K562 (cell line): Measurements from ENCODE around the gene MED28. TPM values are rescaled to one million over a fixed set of nuclear protein-coding genes. Genes with fewer than 3 reads are reported as not detected.
A peak's percentile ranks its signal among the peaks of the same experiment; 100 is the strongest.

Experiments used
- ATAC-seq: fragments of 200-7000 bp; cut with Tn5 transposase; 3 replicates; pipeline ENCODE4 v1.9.1; 2020; ENCODE audit warnings: moderate library complexity
- BruUV-seq: library from RNA; stranded (reverse); fragments of 400-500 nt; replicated peaks from 2 replicates; lab custom pipeline; 2021; lab: Mats Ljungman, UMichigan
- CTCF ChIA-PET: fragments of 300-600 bp; formaldehyde crosslinking; extraction: SDS; loops from one replicate; lab custom pipeline; 2021; ENCODE audit warnings: low intra/inter-chr PET ratio; lab: Yijun Ruan, JAX
- POLR2A ChIA-PET: fragments of 300-600, 350-650 bp; sonication (Branson Sonifier 250); formaldehyde crosslinking; extraction: SDS; loops from one replicate; lab custom pipeline; 2021; ENCODE audit warnings: antibody characterized with exemption, inconsistent platforms; lab: Yijun Ruan, JAX
- DNase-seq, 4 experiments: peaks; one replicate each; pipeline versions ENCODE4 v3.0.0 to v3.0.0-alpha.2; 2011 to 2018; ENCODE audit warnings: low spot score in 3 of 4, mixed read lengths in 3 of 4; ENCODE audit errors: extremely low read depth in 1 of 4
- FAIRE-seq: peaks from 2 replicates; lab custom pipeline; 2011; peaks lifted over from hg19 to GRCh38; lab: Jason Lieb, UNC
- H2AFZ ChIP-seq: 2 replicates; pipeline ENCODE4 v1.6.0; 2011; ENCODE audit warnings: low read depth, low read length, control low read depth, inconsistent platforms
- H3K27ac ChIP-seq: fragments of 200-600 bp; 3 replicates; pipeline ENCODE4 v1.8.0; 2011; ENCODE audit warnings: low read depth, mild to moderate bottlenecking, control low read depth, inconsistent platforms, low read length, moderate library complexity, mixed read lengths; ENCODE audit errors: extremely low read depth
- H3K27me3 ChIP-seq, 2 experiments: fragments of 300-600 bp in 1 of 2; 2 replicates in 1 of 2; 3 replicates in 1 of 2; pipeline versions ENCODE4 v1.6.0 to v1.8.0; 2011; ENCODE audit warnings: inconsistent platforms in 2 of 2, low read length in 2 of 2, mild to moderate bottlenecking in 1 of 2, mixed read lengths in 1 of 2, moderate library complexity in 1 of 2; ENCODE audit not compliant: control insufficient read depth in 2 of 2, insufficient read depth in 2 of 2
- H3K36me3 ChIP-seq: fragments of 300-600 bp; 3 replicates; pipeline ENCODE4 v1.8.0; 2011; ENCODE audit warnings: mild to moderate bottlenecking, low read length, inconsistent platforms; ENCODE audit not compliant: control insufficient read depth, insufficient read depth
- H3K4me1 ChIP-seq, 2 experiments: fragments of 200-600 bp in 1 of 2; replicated peaks in 1 of 2; 2 replicates in 1 of 2; 3 replicates in 1 of 2; pipeline versions ENCODE4 v1.5.1 to v1.8.0; 2011; ENCODE audit warnings: inconsistent platforms in 2 of 2, low read length in 2 of 2, mild to moderate bottlenecking in 1 of 2, mixed read lengths in 1 of 2, moderate library complexity in 1 of 2; ENCODE audit not compliant: control insufficient read depth in 2 of 2, insufficient read depth in 2 of 2
- H3K4me2 ChIP-seq: 2 replicates; pipeline ENCODE4 v1.6.1; 2011; ENCODE audit warnings: low read length, control low read depth, inconsistent platforms, mixed read lengths; ENCODE audit not compliant: insufficient read depth
- H3K4me3 ChIP-seq: fragments of 200-600 bp; sonication (generic), shearing (Covaris generic); 2 replicates; pipeline ENCODE4 v1.5.1; 2016; ENCODE audit warnings: control low read depth, inconsistent platforms
- H3K79me2 ChIP-seq: fragments of 200-600 bp; 3 replicates; pipeline ENCODE4 v1.8.0; 2011; ENCODE audit warnings: low read length, inconsistent platforms; ENCODE audit not compliant: control insufficient read depth, insufficient read depth
- H3K9ac ChIP-seq, 2 experiments: 2 replicates each; pipeline versions ENCODE4 v1.6.0 to v1.6.1; 2011; ENCODE audit warnings: low read depth in 2 of 2, low read length in 2 of 2, control low read depth in 1 of 2, inconsistent platforms in 1 of 2, mild to moderate bottlenecking in 1 of 2, mixed read lengths in 1 of 2; ENCODE audit not compliant: insufficient read depth in 1 of 2
- H3K9me1 ChIP-seq: one replicate; pipeline ENCODE4 v1.6.0; 2011; ENCODE audit warnings: inconsistent platforms, mild to moderate bottlenecking, low read length, moderate library complexity; ENCODE audit not compliant: control insufficient read depth, insufficient read depth
- H3K9me3 ChIP-seq: replicated peaks from 2 replicates; pipeline ENCODE4 v1.5.1; 2011; ENCODE audit warnings: low read depth, low read length, inconsistent platforms; ENCODE audit not compliant: control insufficient read depth, insufficient read depth
- H4K20me1 ChIP-seq: replicated peaks from 2 replicates; pipeline ENCODE4 v1.6.1; 2011; ENCODE audit warnings: low read length, inconsistent platforms, mixed read lengths; ENCODE audit not compliant: control insufficient read depth, insufficient read depth
- DEAF1 ChIP-seq: fragments of 450-650 bp; formaldehyde crosslinking; IDR thresholded peaks from 2 replicates; pipeline ENCODE4 v1.4.0; 2020; ENCODE audit warnings: mild to moderate bottlenecking, moderate library complexity
- GTF2E2 ChIP-seq: fragments of 200-800 bp; sonication (Bioruptor generic); IDR thresholded peaks from 2 replicates; pipeline ENCODE4 v1.6.1; 2016; ENCODE audit warnings: missing genetic modification characterization, missing compliant biosample characterization
- MYNN ChIP-seq, 2 experiments: sonication (generic); formaldehyde crosslinking in 1 of 2; IDR thresholded peaks; 2 replicates each; pipeline versions ENCODE4 v1.5.0 to v1.6.1; 2016 to 2020; ENCODE audit warnings: antibody characterized with exemption in 1 of 2, missing genetic modification reagents in 1 of 2
- PHF8 ChIP-seq: fragments of 200-600 bp; sonication (generic); IDR thresholded peaks from 2 replicates; pipeline ENCODE4 v1.6.1; 2012; ENCODE audit warnings: mixed run types, mild to moderate bottlenecking, inconsistent platforms, low read length, moderate library complexity, borderline replicate concordance
- RUNX1 ChIP-seq: sonication (generic); IDR thresholded peaks from 2 replicates; pipeline ENCODE4 v1.6.1; 2016; ENCODE audit warnings: antibody characterized with exemption, low read depth
- SPI1 ChIP-seq: IDR thresholded peaks from 2 replicates; pipeline ENCODE4 v1.6.1; 2011; ENCODE audit warnings: low read depth, low read length, control low read depth, borderline replicate concordance
- THAP12 ChIP-seq: fragments of 250-450 bp; sonication (Bioruptor Pico); IDR thresholded peaks from 2 replicates; pipeline ENCODE4 v1.9.0; 2021; ENCODE audit warnings: mild to moderate bottlenecking, inconsistent platforms
- ZC3H4 ChIP-seq: sonication (generic); formaldehyde crosslinking; IDR thresholded peaks from 2 replicates; pipeline ENCODE4 v1.9.0; 2021; ENCODE audit warnings: missing genetic modification reagents, borderline replicate concordance
- ZNF124 ChIP-seq: sonication (generic); formaldehyde crosslinking; IDR thresholded peaks from 2 replicates; pipeline ENCODE4 v1.8.1; 2022; ENCODE audit warnings: missing genetic modification reagents
- WGBS: fragments of 100-300 bp; shearing (Covaris generic); methylation state at CpG from one replicate; pipeline ENCODE4 v1.1.6; 2016; ENCODE audit warnings: low coverage, mixed read lengths; ENCODE audit not compliant: insufficient coverage; ENCODE audit errors: missing lambda C conversion rate; 5-methylcytosine and 5-hydroxymethylcytosine counted together
- in situ Hi-C: fragments of 300-500 bp; cut with MboI; formaldehyde crosslinking; loops from 4 replicates; pipeline ENCODE4 v1.15.0; 2018; ENCODE audit warnings: inconsistent platforms, mixed read lengths
- intact Hi-C: fragments of 100-400 bp; cut with micrococcal nuclease; formaldehyde crosslinking; loops from 2 replicates; pipeline ENCODE4 v1.14.2; 2022
- polyA plus RNA-seq, 8 experiments: library from polyadenylated mRNA; depleted of rRNA in 4 of 8; stranded (reverse) in 5 of 8; unstranded in 3 of 8; fragments of >200 nt; fragmentation: Nextera tagmentation in 2 of 8; fragmentation: Illumina TruSeq in 1 of 8; extraction: Ambion mirVana in 2 of 8; extraction: Trizol in 1 of 8; gene quantifications; 2 replicates each; pipeline versions ENCODE4 v1.2.1 to v1.2.3, GENCODE V29; 2011 to 2014; ENCODE audit warnings: inconsistent platforms in 1 of 8, missing spikeins in 1 of 8
- total RNA-seq, 7 experiments: library from RNA; depleted of rRNA in 6 of 7; stranded (reverse); fragments of >200 nt in 6 of 7; fragmentation: Illumina TruSeq in 2 of 7; extraction: Trizol in 2 of 7; gene quantifications; 2 replicates each; pipeline versions ENCODE4 v1.2.1 to v1.2.3, GENCODE V29; 2011 to 2021; ENCODE audit warnings: low replicate concordance in 1 of 7
- TF ChIP-seq, protein P1 (sequence below): sonication (generic); formaldehyde crosslinking; IDR thresholded peaks from 2 replicates; pipeline ENCODE4 v1.8.1; 2023; ENCODE audit warnings: mild to moderate bottlenecking, missing genetic modification reagents

The MED28 gene
- total and polyA plus RNA-seq, 9 of the 15 experiments (the other 6 are each of a cell fraction or from before 2014, with no cell fraction given): 15.5 to 93.8 (median 50.5) TPM

DNA sequence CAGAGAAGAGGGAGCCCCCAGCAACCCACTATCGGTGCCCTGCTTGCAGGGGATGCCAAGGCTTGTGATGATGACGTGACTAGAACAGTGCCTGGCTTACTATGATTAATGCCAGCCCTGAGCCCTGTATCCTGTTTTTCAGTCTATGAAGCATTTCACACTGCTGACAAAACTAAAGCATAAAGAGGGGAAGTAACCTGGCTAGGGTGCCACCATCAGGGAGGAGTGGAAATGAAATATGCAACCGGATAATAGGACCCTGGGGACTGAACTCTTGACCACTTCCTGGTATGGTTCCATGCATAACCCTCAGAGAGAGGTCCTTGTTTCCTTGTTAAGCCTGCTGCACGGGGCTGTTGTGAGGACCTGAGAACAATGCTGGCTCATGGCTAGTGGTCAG lies 50.3 kb downstream of the MED28 start:
- WGBS: 15% methylated on average over 4 of the region's 4 CpGs
- no peaks in the 10 kb centered on the region for H4K20me1 ChIP-seq
- H3K4me2 ChIP-seq: no peak overlapping the region
- H3K9ac ChIP-seq: no peak overlapping the region
- intact Hi-C loops (no loop called here), in situ Hi-C loops (loop anchor here (25.0 kb wide), 1 partner anchor 923 kb away; no protein-coding TSS in a partner anchor)
- BruUV-seq: no TSS peak
- POLR2A ChIA-PET: no interaction called here
- no peak overlapping the region for H3K4me3 ChIP-seq
- H3K79me2 ChIP-seq: no peaks in the 10 kb centered on the region
- no peaks in the 10 kb centered on the region for H3K9me1 ChIP-seq
- no peaks in the 10 kb centered on the region for H3K36me3 ChIP-seq
- ATAC-seq (peak; percentile 71), FAIRE-seq (no peak), DNase-seq (peak in 1 of 4 experiments; percentile 16)
- peaks cover 13 to 14% of the 10 kb centered on the region in 2 experiments; a peak in 4 of 5 replicates for H3K27me3 ChIP-seq
- no peaks in the 10 kb centered on the region for H3K9me3 ChIP-seq
- H3K4me1 ChIP-seq: peaks cover 0 to 14% of the 10 kb centered on the region in 2 experiments; a peak in 2 of 5 replicates
- no peak overlapping the region for H2AFZ ChIP-seq
- CTCF ChIA-PET: no interaction called here
- TF ChIP-seq THAP12 (CRISPR knock-in tag) (no peak), SPI1 (peak; percentile 27; the same call in 1 of the 2 replicates)
- H3K27ac ChIP-seq: no peak overlapping the region

DNA sequence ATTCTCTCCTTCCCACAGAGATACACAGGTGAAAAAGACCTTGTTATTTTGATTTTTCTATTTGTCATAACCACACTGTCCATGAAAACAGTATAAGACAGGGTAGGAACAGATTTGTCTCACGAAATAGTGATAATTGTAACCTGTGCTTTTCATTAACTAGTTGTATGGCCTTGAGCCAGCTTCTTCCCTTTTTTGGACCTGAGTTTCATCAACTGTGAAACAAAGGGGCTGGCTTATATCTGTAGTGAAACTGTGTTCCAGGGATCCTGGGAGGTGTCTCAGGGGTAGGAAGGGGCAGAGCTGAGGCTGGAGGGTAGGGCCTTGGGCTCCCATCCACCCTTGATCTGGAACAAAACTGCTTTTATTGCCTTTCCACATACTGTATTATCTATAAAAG lies 50.9 kb downstream of the MED28 start:
- H3K9me3 ChIP-seq: no peaks in the 10 kb centered on the region
- DNase-seq: no peak
- H3K4me2 ChIP-seq: no peak overlapping the region
- in situ Hi-C loops (loop anchor here (25.0 kb wide), 1 partner anchor 922 kb away; no protein-coding TSS in a partner anchor), intact Hi-C loops (no loop called here)
- H4K20me1 ChIP-seq: no peaks in the 10 kb centered on the region
- CTCF ChIA-PET: no interaction called here
- BruUV-seq: no TSS peak
- 0% methylated on average over 1 of the region's 1 CpG for WGBS
- H3K27ac ChIP-seq: no peak overlapping the region
- H3K9me1 ChIP-seq: no peaks in the 10 kb centered on the region
- FAIRE-seq: no peak
- H2AFZ ChIP-seq: no peak overlapping the region
- no peaks in the 10 kb centered on the region for H3K36me3 ChIP-seq
- H3K27me3 ChIP-seq: peaks cover 11 to 13% of the 10 kb centered on the region in 2 experiments; a peak in 4 of 5 replicates
- H3K79me2 ChIP-seq: no peaks in the 10 kb centered on the region
- POLR2A ChIA-PET: no interaction called here
- no peak for TF ChIP-seq MYNN (IDR thresholded peaks at IDR 0.05)
- TF ChIP-seq MYNN (CRISPR knock-in tag; IDR thresholded peaks at IDR 0.05): no peak
- no peak for TF ChIP-seq GTF2E2 (tag)
- no peak for TF ChIP-seq RUNX1
- TF ChIP-seq ZNF124: no peak
- no peak for TF ChIP-seq DEAF1 (CRISPR knock-in tag)
- no peak for TF ChIP-seq PHF8
- no peak for TF ChIP-seq ZC3H4 (CRISPR knock-in tag)
- TF ChIP-seq, protein P1, sequence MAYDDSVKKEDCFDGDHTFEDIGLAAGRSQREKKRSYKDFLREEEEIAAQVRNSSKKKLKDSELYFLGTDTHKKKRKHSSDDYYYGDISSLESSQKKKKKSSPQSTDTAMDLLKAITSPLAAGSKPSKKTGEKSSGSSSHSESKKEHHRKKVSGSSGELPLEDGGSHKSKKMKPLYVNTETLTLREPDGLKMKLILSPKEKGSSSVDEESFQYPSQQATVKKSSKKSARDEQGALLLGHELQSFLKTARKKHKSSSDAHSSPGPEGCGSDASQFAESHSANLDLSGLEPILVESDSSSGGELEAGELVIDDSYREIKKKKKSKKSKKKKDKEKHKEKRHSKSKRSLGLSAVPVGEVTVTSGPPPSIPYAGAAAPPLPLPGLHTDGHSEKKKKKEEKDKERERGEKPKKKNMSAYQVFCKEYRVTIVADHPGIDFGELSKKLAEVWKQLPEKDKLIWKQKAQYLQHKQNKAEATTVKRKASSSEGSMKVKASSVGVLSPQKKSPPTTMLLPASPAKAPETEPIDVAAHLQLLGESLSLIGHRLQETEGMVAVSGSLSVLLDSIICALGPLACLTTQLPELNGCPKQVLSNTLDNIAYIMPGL (CRISPR knock-in tag): no peak
- no peak overlapping the region for H3K9ac ChIP-seq
- ATAC-seq: no peak
- H3K4me1 ChIP-seq: peaks cover 0 to 20% of the 10 kb centered on the region in 2 experiments; a peak in 3 of 5 replicates
- H3K4me3 ChIP-seq: no peak overlapping the region
